Hepatocyte (in vitro differentiated cells): ENCODE results near the gene BICDL2. TPM values are rescaled to one million over a fixed set of nuclear protein-coding genes. Genes with fewer than 3 reads are reported as not detected.

Source experiments
- DNase-seq: peaks from one replicate; pipeline ENCODE4 v3.0.0-alpha.2; 2016; ENCODE audit warnings: low spot score
- H2AFZ ChIP-seq: fragments of 200-600 bp; sonication (generic); 2 replicates; pipeline ENCODE4 v1.6.0; 2016; ENCODE audit warnings: antibody characterized with exemption, mild to moderate bottlenecking
- H3K27ac ChIP-seq: fragments of 200-600 bp; sonication (generic); 2 replicates; pipeline ENCODE4 v1.5.1; 2016; ENCODE audit warnings: mild to moderate bottlenecking
- H3K27me3 ChIP-seq: fragments of 200-600 bp; sonication (generic); 2 replicates; pipeline ENCODE4 v1.6.1; 2016
- H3K36me3 ChIP-seq: fragments of 200-600 bp; sonication (generic); replicated peaks from 2 replicates; pipeline ENCODE4 v1.5.1; 2016; ENCODE audit warnings: low read depth; ENCODE audit not compliant: insufficient read depth
- H3K4me1 ChIP-seq: fragments of 200-600 bp; sonication (generic); 2 replicates; pipeline ENCODE4 v1.5.1; 2016; ENCODE audit warnings: mild to moderate bottlenecking, moderate library complexity; ENCODE audit not compliant: insufficient read depth
- H3K4me2 ChIP-seq: fragments of 200-600 bp; sonication (generic); 2 replicates; pipeline ENCODE4 v1.6.0; 2016
- H3K4me3 ChIP-seq: fragments of 200-600 bp; sonication (generic); 2 replicates; pipeline ENCODE4 v1.5.1; 2016; ENCODE audit warnings: mild to moderate bottlenecking
- H3K79me2 ChIP-seq: fragments of 200-600 bp; sonication (generic); 2 replicates; pipeline ENCODE4 v1.6.0; 2017; ENCODE audit warnings: mild to moderate bottlenecking
- H3K9me2 ChIP-seq: fragments of 200-600 bp; sonication (generic); replicated peaks from 2 replicates; pipeline ENCODE4 v1.6.0; 2017; ENCODE audit warnings: mild to moderate bottlenecking; ENCODE audit not compliant: insufficient read depth
- H3K9me3 ChIP-seq: fragments of 200-600 bp; sonication (generic); 2 replicates; pipeline ENCODE4 v1.5.1; 2016; ENCODE audit warnings: low read depth, mild to moderate bottlenecking
- H4K20me1 ChIP-seq: fragments of 200-600 bp; sonication (generic); 2 replicates; pipeline ENCODE4 v1.6.0; 2016; ENCODE audit warnings: mild to moderate bottlenecking; ENCODE audit not compliant: insufficient read depth, poor library complexity, severe bottlenecking
- CTCF ChIP-seq: fragments of 200-600 bp; sonication (generic); IDR thresholded peaks from 2 replicates; pipeline ENCODE4 v1.5.1; 2016; ENCODE audit warnings: antibody characterized with exemption, mild to moderate bottlenecking; ENCODE audit not compliant: poor library complexity
- EZH2 ChIP-seq: fragments of 200-600 bp; sonication (generic); IDR thresholded peaks from 2 replicates; pipeline ENCODE4 v1.6.1; 2016; ENCODE audit warnings: antibody characterized with exemption, mild to moderate bottlenecking, borderline replicate concordance
- EZH2phosphoT487 ChIP-seq: fragments of 200-600 bp; sonication (generic); IDR thresholded peaks from one replicate; pipeline ENCODE4 v1.6.1; 2018; ENCODE audit warnings: antibody characterized with exemption, mild to moderate bottlenecking, low read depth, moderate library complexity; ENCODE audit not compliant: unreplicated experiment, severe bottlenecking
- WGBS: methylation state at CpG from one replicate; pipeline ENCODE4 v1.1.6; 2016; ENCODE audit warnings: low lambda C conversion rate; ENCODE audit errors: missing lambda C conversion rate; 5-methylcytosine and 5-hydroxymethylcytosine counted together
- polyA plus RNA-seq: library from polyadenylated mRNA; unstranded; fragments of >200 nt; fragmentation: Nextera tagmentation; extraction: Ambion mirVana; gene quantifications from 2 replicates; pipeline ENCODE4 v1.2.1, GENCODE V29; 2016
- total RNA-seq: library from RNA; depleted of rRNA; stranded (reverse); fragments of >200 nt; gene quantifications from 2 replicates; pipeline ENCODE4 v1.2.3, GENCODE V29; 2014

BICDL2 gene
- total and polyA plus RNA-seq, 2 experiments from 2014 or later, result 12.3 to 12.8 TPM

- no peaks in the 10 kb centered on the region for H3K36me3 ChIP-seq
- no peak for DNase-seq
- TF ChIP-seq EZH2 (no peak), CTCF (no peak), EZH2phosphoT487 (no peak)
- H3K4me3 ChIP-seq, result no peak overlapping the region
- no peaks in the 10 kb centered on the region for H3K9me3 ChIP-seq
- no peaks in the 10 kb centered on the region for H3K9me2 ChIP-seq
- no peak overlapping the region for H2AFZ ChIP-seq
- H4K20me1 ChIP-seq, result no peaks in the 10 kb centered on the region
- H3K4me2 ChIP-seq, result no peak overlapping the region
- H3K79me2 ChIP-seq, result no peaks in the 10 kb centered on the region
- WGBS, result 78% methylated on average over 9 of the region's 9 CpGs
- H3K27ac ChIP-seq, result no peak overlapping the region
- H3K4me1 ChIP-seq, result peaks cover 5% of the 10 kb centered on the region
- H3K27me3 ChIP-seq, result peaks cover 42% of the 10 kb centered on the region
Measured at GRCh38 chr16:3051494-3051893, 14.8 kb upstream of the BICDL2 start.

- H3K4me1 ChIP-seq, result peaks cover 9% of the 10 kb centered on the region
- no peaks in the 10 kb centered on the region for H3K36me3 ChIP-seq
- H3K9me2 ChIP-seq, result no peaks in the 10 kb centered on the region
- H3K4me2 ChIP-seq, result no peak overlapping the region
- H3K27ac ChIP-seq, result no peak overlapping the region
- no peaks in the 10 kb centered on the region for H3K9me3 ChIP-seq
- WGBS, result 60% methylated on average over 4 of the region's 4 CpGs
- DNase-seq, result no peak
- no peak overlapping the region for H3K4me3 ChIP-seq
- H2AFZ ChIP-seq, result no peak overlapping the region
- TF ChIP-seq EZH2phosphoT487, result no peak
- TF ChIP-seq EZH2, result no peak
- TF ChIP-seq CTCF, result no peak
- H3K27me3 ChIP-seq, result peaks cover 47% of the 10 kb centered on the region
- no peaks in the 10 kb centered on the region for H3K79me2 ChIP-seq
- no peaks in the 10 kb centered on the region for H4K20me1 ChIP-seq
Measured at GRCh38 chr16:3051009-3051408, 14.3 kb upstream of the BICDL2 start.

DNA sequence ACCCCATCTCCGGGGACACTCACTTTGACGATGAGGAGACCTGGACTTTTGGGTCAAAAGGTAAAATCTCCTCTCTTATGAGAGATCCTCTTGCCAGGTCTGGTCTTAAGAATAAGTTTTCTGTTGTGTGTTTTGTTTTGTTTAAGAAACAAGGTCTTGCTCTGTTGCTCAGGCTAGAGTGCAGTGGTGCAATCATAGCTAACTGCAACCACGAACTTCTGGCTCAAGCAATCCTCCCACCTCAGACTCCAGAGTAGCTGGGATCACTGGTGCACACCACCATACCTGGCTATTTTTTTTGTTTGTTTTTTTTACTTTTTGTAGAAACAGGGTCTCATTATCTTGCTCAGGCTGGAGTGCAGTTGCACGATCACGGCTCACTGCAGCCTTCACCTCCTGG, 13.7 kb upstream of the BICDL2 start:
- TF ChIP-seq EZH2phosphoT487 (no peak), EZH2 (no peak), CTCF (no peak)
- peaks cover 52% of the 10 kb centered on the region for H3K27me3 ChIP-seq
- no peak overlapping the region for H2AFZ ChIP-seq
- H3K4me2 ChIP-seq, result no peak overlapping the region
- 89% methylated on average over 5 of the region's 5 CpGs for WGBS
- no peaks in the 10 kb centered on the region for H3K79me2 ChIP-seq
- H3K9me3 ChIP-seq, result no peaks in the 10 kb centered on the region
- no peak overlapping the region for H3K4me3 ChIP-seq
- H3K9me2 ChIP-seq, result no peaks in the 10 kb centered on the region
- H4K20me1 ChIP-seq, result no peaks in the 10 kb centered on the region
- no peaks in the 10 kb centered on the region for H3K36me3 ChIP-seq
- no peak for DNase-seq
- H3K27ac ChIP-seq, result no peak overlapping the region
- H3K4me1 ChIP-seq, result peaks cover 14% of the 10 kb centered on the region

GRCh38 chr16:3049921-3050481, 13.3 kb upstream of the BICDL2 start:
- H3K27me3 ChIP-seq, result peaks cover 57% of the 10 kb centered on the region
- H2AFZ ChIP-seq, result no peak overlapping the region
- no peak for TF ChIP-seq EZH2phosphoT487
- DNase-seq, result no peak
- H3K4me1 ChIP-seq, result peaks cover 19% of the 10 kb centered on the region
- H3K79me2 ChIP-seq, result no peaks in the 10 kb centered on the region
- H4K20me1 ChIP-seq, result no peaks in the 10 kb centered on the region
- no peak overlapping the region for H3K27ac ChIP-seq
- WGBS, result 90% methylated on average over 24 of the region's 26 CpGs
- no peak overlapping the region for H3K4me2 ChIP-seq
- no peaks in the 10 kb centered on the region for H3K36me3 ChIP-seq
- H3K4me3 ChIP-seq, result no peak overlapping the region
- no peaks in the 10 kb centered on the region for H3K9me2 ChIP-seq
- H3K9me3 ChIP-seq, result no peaks in the 10 kb centered on the region
